ENCODE measurements around the gene SLC51A.
"Not testable (repeated sequence)": the region's sequence is repeated elsewhere in the genome, so short reads cannot be mapped to it uniquely, and the experiment has no call there.

The SLC51A gene

GRCh38 chr3:196244166-196244565, 27.8 kb downstream of the SLC51A start:
- DNase-seq: not testable (repeated sequence)

GRCh38 chr3:196246612-196247308, 30.4 kb downstream of the SLC51A start:
- DNase-seq: no peak

- no peak for DNase-seq
Measured at GRCh38 chr3:196251918-196252317, 35.6 kb downstream of the SLC51A start.

- DNase-seq: no peak
Measured at GRCh38 chr3:196254376-196255283, 38.3 kb downstream of the SLC51A start.

GRCh38 chr3:196255776-196256175, 39.4 kb downstream of the SLC51A start:
- DNase-seq: no peak

- DNase-seq: no peak
Measured at GRCh38 chr3:196260784-196261183, 44.5 kb downstream of the SLC51A start.

- no peak for DNase-seq
Measured at GRCh38 chr3:196263819-196264218, 47.5 kb downstream of the SLC51A start.

- no peak for DNase-seq
Measured at GRCh38 chr3:196268284-196269163, 52.2 kb downstream of the SLC51A start.

- DNase-seq: no peak
Measured at GRCh38 chr3:196270499-196270898, 54.2 kb downstream of the SLC51A start.

GRCh38 chr3:196272826-196273225, 56.5 kb downstream of the SLC51A start:
- no peak for DNase-seq

- no peak for DNase-seq
Measured at GRCh38 chr3:196273655-196274054, 57.3 kb downstream of the SLC51A start.

- no peak for DNase-seq
Measured at GRCh38 chr3:196274585-196274984, 58.3 kb downstream of the SLC51A start.

GRCh38 chr3:196275126-196275525, 58.8 kb downstream of the SLC51A start:
- DNase-seq: no peak

GRCh38 chr3:196280689-196281440, 64.5 kb downstream of the SLC51A start:
- DNase-seq: no peak

GRCh38 chr3:196281962-196282361, 65.6 kb downstream of the SLC51A start:
- no peak for DNase-seq

Measured in NCI-H1417 treated with DMSO at 0.1 percent for 48 hours (cell line).